HG02642 (cell line): Measurements from ENCODE around the gene HUS1B.
"Not testable (repeated sequence)": the region's sequence is repeated elsewhere in the genome, so short reads cannot be mapped to it uniquely, and the experiment has no call there.

ENCODE experiments used
- ATAC-seq: cut with Tn5 transposase; IDR thresholded peaks from one replicate; pipeline ENCODE4 v1.9.1; 2021; ENCODE audit warnings: mild to moderate bottlenecking; ENCODE audit not compliant: unreplicated experiment, poor library complexity

The HUS1B gene

DNA sequence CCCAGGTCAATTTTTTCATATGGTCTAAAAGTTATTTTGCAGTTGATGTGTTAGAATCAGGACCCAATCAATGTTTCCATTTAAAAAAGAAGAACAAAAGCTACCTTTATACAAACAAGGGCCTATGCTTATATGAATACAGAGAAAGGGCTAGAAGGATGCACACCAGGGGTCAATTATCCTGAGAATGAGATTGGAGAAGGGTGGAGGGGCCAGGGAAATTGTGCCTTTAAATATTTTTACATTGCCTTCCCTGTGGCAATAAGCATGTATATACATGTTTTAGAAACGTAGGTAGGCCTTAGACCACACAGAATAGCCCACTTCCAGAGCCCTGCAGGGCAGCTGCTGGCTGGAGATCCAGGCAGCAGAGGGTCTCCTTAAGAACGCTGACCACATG is 23.4 kb upstream of the HUS1B start:
- no peak for ATAC-seq

DNA sequence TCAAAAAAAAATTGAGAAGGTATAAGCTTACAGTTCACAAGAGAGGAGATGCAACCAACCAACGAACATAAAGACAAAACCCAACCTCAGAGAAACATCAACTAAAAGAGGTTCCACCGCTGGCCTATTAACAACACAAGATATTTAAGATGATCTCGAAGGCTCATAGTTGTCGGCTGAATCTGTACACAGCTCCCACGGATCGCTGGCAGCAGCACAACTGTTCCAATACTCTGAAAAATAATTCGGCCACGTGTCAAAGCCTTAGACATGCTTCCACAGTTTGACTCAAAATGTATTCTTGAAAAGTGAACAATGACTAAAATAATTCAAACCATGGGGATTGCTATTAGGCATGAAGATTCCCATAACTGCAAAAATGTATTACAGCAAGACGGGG is 22.4 kb upstream of the HUS1B start:
- no peak for ATAC-seq

DNA sequence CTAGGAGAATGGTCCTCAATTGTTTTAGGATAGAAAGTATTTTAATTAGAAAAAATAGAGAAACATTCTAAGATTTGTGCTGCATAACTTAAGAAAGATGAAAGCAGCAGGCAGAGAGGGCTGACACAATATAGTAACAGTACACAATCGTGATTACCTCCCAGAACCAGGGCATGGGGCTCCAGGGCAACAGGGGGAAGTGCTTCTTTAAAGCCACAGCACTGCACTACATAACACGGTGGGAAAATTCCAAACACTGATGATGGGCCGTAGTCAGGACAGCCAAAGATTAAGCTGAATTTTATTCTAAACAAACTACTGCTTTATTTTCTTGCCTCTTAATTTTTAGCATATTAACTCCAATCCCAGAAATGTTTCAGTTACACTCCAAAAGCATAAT is 21.6 kb upstream of the HUS1B start:
- ATAC-seq, result no peak

DNA sequence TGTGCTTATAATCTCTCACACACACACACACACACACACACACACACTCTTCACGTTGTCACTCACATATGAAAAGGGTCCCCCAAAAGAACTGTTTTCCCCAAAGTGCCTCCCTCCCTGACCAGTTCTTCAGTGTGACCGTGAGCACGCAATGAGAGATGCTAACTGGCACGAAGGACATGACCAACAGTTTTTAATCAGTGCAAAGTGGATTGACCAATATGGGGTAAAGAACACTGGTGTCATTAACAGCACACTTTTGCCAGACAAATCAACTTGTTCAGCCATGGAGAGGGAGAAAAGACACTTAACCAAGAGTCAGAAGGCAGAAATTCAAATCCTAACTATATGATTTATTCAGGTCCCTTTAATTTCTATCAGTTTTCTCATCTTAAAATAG is 21.0 kb upstream of the HUS1B start:
- no peak for ATAC-seq

DNA sequence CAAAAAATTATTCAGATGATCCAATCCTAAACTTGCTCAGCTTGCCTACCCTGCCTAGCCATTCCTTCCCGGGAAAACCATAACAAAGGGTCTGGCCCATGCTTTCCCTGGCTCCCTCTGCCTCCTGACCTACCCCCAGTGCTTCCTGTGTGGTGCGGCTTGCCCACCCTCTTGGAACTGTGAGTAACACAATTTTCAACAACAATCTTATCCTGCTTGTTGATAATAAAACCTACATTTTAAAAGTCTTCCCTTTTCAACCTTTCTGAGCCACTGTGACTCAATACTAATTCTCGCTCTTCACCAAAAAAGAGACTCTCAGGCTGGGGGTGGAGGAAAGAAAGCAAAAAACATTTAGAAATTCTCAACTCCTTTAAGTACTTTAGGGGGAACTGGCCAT is 18.1 kb upstream of the HUS1B start:
- no peak for ATAC-seq

DNA sequence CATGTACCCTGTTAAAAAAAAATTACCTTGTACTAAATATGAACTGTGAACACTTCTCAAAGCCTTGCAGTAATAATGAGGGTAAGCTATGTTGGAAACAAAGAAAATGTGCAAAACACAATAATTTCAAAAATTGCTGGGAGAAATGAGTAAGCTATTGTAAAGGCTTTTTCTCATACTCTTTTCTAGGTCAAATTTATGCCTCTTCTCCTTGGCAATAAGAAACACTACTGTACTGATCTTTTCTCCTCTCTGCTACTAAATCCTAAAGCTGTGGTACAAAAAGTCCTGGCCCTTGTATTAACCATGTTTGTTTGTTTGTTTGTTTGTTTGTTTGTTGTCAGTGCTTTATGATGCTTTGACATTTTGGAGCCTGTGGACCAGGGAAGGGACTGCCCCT is 17.5 kb upstream of the HUS1B start:
- no peak for ATAC-seq

DNA sequence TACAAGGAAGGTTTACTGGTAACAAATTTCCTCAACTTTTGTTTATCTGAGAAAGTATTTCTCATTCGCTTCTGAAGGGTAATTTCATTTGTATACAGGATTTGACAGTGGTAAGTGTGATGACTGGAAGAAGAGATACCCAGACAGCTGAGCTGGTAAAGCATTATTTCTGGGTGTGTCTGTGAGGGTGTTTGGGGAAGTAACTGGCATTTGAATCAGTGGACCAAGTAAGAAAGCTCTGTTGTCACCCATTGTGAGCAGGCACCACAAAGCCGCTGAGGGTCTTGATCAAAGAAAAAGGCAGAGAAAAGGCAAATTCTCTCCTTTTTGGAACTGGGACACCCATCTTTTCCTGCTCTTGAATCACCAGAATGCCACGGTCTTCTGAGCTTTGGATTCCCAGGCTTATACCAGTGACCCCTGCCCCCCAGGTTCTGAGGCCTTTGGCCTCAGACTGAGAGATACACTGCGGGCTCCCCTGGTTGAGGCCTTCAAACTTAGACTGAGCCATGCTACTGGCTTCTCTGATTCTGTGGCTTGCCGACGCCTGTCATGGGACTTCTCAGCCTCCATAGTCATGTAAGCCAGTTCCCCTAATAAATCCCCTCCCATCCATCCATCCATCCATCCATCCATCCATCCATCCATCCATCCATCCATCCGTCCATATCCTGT is 10.5 kb upstream of the HUS1B start:
- ATAC-seq, result no peak

DNA sequence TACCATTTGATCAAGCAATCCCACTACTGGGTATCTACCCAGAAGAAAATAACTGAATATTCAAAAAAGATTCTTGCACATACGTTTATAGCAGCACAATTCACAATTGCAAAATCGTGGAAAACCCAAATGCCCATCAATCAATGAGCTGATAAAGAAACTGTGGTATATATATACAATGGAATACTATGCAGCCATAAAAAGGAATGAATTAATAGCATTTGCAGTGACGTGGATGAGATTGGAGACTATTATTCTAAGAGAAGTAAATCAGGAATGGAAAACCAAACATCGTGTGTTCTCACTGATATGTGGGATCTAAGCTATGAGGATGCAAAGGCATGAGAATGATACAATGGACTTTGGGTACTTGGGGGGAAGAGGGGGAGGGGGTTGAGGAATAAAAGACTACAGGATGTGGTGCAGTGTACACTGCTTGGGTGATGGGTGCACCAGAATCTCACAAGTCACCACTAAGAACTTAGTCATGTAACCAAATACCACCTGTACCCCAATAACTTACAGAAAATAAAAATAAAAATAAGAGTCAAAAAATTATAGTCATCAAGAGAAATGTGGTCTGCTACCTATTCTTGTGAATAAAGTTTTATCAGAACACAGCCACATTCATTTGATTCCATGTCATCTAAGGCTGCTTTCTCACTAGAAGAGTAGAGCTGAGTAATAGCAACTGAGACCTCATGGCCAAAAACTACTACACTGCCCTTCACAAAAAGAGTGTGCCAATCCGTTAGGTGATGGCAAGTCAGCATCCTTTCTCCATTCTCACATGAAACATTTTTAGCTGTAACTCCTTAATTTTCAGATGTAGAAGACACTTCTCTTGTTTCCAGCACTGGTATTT is 8.7 kb upstream of the HUS1B start:
- ATAC-seq, result no peak

DNA sequence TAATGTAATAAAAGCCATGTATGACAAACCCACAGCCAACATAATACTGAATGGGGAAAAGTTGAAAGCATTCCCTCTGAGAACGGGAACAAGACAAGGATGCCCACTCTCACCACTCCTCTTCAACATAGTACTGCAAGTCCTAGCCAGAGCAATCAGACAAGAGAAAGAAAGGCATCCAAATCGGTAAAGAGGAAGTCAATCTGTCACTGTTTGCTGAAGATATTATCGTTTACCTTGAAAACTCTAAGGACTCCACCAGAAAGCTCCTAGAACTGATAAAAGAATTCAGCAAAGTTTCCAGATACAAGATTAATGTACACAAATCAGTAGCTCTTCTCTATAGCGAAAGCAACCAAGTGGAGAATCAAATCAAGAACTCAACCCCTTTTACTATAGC is 6.9 kb upstream of the HUS1B start:
- ATAC-seq, result not testable (repeated sequence)

DNA sequence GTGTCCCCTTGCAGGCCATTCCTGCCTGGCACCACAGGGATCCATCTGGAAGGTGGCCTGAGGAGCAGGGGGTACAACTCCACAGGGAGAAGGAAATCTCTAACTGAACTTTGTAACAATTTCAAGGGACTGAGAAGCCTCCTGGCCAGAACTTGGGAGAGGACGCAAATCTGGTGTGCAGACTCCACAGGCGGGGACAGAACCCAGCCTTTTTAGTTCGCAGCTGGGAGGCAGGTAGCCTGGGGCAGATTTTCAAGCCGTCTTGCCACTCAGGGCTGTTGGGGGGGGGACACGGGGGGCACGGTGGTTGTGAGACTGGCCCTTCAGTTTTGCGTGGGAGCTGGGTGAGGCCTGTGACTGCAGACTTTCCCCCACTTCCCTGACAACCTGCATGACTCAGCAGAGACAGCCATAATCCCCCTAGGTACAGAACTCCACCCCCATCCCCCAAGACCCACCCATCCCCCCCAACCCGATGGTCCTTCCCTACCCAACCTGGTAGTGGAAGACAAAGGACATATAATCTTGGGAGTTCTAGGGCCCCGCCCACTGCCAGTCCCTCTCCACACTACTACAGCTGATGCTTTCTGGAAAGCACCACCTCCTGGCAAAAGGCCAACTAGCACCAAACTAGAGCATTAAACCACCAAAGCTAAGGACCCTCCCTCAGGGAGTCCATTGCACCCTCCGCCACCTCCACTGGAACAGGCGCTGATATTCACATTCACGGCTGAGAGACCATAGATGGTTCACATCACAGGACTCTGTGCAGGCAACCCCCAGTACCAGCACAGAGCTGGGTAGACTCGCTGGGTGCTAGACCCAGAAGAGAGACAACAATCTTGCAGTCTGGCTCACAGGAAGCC is 3.0 kb upstream of the HUS1B start:
- no peak for ATAC-seq

DNA sequence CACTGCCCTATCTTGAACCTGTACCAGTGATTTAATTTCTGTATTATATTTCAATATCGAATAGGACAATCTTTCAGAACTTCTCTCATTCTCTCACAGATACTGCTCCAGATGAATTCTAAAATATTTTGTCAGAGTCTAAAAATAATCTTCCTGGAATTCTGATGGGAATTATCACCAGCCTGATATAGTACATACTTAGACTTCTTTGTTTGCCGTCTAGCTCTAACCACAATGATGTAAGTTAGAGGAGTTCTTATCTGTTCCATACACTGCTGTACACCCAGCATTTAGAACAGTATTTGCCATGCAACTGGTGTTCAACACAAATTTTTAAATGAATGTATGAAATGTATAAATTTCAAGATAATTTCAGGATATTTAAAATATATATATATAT is 1.3 kb upstream of the HUS1B start:
- no peak for ATAC-seq

DNA sequence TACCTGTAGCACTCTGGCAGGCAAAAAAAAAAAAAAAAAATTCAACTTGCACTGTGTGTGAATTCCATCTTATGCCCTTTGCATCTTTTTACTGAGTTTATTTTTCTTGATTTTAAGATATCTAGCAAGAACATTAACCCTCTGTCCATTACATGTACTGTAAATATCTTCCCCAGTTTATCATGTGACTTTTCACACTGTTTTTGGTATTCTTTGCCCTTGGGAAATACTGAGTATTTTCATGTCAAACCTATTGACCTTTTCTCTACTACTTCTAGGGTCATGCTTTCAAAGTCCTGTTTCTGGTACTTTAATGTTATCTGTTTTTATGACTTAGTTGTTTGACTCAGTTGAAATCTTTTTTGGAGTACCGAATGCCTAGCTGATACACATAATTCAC is 843 bp upstream of the HUS1B start:
- ATAC-seq, result no peak

DNA sequence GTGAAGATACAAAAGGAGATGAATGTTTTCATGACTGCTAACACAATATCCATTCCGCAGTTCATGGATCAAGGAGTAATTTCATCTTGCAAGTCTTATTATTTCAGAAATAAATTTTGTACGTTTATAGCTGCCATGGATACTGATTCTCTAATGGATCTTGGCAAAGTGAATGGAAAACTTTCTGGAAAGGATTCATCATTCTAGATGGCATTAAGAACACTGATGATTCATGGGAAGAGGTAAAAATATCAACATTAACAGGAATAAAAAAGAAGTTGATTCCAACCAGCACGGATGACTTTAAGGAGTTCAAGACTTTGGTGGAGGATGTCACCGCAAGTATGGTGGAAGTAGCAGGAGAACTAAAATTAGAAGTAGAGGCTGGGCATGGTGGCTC is 2.8 kb downstream of the HUS1B start:
- ATAC-seq, result no peak

DNA sequence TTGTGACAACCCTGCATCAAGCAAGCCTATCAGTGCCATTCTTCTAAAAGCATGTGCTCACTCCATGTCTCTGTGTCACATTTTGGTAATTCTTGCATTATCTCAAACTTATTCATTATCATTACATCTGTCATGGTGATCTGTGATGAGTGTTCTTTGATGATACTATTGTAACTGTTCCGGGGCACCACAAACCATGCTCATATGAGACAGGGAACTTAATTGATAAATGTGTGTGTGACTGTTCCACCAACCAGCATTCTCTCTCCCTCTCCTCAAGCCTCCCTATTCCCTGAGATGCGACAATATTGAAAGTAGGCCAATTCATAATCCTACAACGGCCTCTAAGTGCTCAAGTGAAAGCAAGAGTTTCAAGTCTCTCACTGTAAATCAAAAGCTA is 4.0 kb downstream of the HUS1B start:
- ATAC-seq, result no peak

DNA sequence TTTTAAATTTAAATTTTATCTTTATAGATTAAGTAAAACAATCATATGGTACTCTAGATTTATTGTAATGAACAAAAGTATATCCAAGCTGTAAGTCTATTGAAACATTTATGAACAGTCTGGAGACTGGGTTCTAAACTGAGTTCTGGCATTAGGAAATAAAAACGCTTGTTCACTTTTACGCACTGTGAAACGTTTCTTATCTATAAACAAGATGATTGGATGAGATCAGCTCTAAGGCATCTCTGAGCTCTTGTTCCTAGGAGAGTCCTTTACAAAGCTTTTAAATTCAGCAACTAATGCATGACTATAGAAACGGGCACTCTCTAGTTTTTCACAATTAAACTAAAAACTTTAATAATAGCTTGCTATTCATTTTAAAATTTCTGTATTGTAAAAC is 6.8 kb downstream of the HUS1B start:
- no peak for ATAC-seq

DNA sequence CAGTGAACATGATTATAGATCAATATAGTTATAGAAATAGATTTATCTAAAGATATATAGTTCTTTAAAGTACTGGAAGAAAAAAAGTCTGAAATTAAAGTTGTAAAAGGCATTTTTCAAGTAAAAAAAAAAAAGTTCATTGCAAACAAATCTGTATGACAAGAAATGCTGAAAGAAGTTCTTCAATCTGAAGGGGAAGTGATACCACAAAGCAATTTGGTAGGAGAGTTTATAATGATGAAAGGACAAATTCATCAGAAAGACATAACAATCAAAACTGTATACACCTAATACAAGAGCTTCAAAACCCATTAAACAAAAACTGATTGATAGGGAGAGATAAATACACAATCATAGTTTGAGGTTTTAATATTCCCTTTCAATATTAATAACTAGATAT is 14.1 kb downstream of the HUS1B start:
- no peak for ATAC-seq

DNA sequence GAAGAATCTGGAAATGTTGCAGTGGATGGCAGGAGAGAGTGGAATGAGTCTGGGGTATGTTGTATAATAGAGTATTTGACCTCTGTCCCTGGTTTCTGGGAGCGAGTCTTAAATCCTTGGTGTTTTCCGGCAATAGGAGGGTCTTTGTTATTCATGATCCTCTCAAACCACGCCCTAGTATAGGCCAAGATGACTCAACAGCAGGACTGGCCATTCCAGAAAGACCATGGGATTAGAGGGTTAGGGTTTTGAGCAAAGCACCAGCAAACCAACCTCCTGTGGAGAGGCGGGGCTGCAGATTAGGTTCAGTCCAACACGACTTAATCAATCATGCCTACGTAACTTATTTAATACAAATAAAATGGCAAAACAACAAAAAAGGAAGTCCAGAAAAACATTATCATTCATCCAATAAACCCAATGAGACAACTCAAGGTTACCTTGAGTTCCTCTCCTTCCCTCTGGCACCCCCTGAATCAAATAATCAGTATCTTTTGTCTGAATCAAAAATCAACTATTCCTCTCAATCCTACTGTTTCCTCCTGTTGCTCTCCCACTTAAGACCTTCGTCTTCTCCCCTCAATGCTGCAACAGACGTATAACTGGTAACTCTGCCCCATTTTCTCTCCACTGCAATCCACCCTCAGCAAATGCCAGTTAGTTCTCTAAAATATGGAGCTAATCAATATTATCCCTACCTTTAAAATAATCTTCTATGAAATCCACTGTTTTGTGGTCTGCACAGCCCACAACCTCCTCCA is 15.5 kb downstream of the HUS1B start:
- no peak for ATAC-seq

DNA sequence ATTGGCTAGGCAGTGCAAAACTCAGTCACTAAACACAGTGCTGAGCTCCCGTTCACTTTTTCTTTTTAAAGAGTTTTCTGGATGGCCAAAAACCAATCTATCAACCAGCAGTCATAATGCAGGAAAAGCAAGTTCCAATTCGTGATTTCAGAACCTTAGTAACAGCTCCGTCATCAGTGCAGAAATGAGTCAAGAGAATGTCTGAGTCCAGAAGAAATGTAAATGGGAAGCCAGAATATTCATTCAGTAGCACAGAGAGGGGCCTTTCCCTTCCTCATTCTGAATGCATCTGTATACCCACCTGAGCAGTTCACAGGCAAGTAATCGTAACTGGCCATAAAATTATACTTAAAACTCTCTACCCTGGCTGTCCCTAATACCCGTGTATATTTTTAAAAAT is 20.4 kb downstream of the HUS1B start:
- peak; percentile 60 for ATAC-seq

DNA sequence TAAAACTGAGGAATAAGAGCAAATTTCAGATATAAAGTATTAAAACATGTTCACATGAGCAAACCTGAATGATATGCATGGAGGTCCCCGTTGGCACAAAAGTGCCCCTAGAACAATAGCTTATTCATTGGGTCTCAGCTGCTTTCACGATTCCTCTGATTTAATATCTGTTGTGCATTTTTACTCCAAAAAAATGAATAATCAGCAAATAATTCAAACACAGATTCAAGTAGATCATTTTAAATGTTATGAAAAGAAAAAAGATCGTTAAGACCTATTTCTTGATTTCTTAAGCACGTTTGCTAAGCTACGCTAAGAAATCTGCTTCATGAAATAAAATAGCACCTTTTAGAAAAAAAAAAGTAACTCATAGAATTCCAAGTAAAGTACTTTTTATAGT is 21.7 kb downstream of the HUS1B start:
- no peak for ATAC-seq

DNA sequence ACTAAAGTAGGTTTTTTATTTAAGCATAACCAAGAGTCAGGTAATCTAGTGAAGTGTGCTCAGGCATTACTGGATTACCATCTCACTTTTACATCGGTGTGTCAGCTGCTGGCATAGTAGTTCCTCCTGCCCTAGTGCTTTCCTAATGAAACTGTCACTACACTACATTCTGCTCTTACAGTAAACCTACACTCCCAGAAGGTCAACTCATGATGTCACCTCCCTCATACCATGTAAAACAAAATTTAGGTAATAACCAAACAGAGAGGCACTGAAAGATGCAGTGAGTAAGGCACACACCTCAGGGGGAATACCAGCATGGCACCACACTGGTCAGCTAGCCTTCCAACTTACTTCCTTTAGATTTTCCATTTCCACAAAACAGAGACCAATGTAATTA is 23.3 kb downstream of the HUS1B start:
- no peak for ATAC-seq
